Endothelial cell (in vitro differentiated cells): Measurements from ENCODE around the gene RAD23A. TPM values are rescaled to one million over a fixed set of nuclear protein-coding genes. Genes with fewer than 3 reads are reported as not detected.

ENCODE experiments used
- DNase-seq: peaks from one replicate; pipeline ENCODE4 v3.0.0; 2021; ENCODE audit warnings: low spot score
- H3K27ac Mint-ChIP-seq: one replicate; pipeline ENCODE4 v1.8.0; 2021; ENCODE audit warnings: mixed read lengths, inconsistent platforms; ENCODE audit not compliant: unreplicated experiment
- H3K27me3 Mint-ChIP-seq: one replicate; pipeline ENCODE4 v1.8.0; 2021; ENCODE audit warnings: mild to moderate bottlenecking, moderate library complexity, mixed read lengths, inconsistent platforms; ENCODE audit not compliant: unreplicated experiment
- H3K36me3 Mint-ChIP-seq: one replicate; pipeline ENCODE4 v1.8.0; 2021; ENCODE audit warnings: mild to moderate bottlenecking, low read depth, mixed read lengths, inconsistent platforms; ENCODE audit not compliant: unreplicated experiment
- H3K4me1 Mint-ChIP-seq: one replicate; pipeline ENCODE4 v1.8.0; 2021; ENCODE audit warnings: mild to moderate bottlenecking, mixed read lengths, inconsistent platforms; ENCODE audit not compliant: unreplicated experiment
- H3K4me3 Mint-ChIP-seq: one replicate; pipeline ENCODE4 v1.8.0; 2021; ENCODE audit warnings: mild to moderate bottlenecking, mixed read lengths, inconsistent platforms; ENCODE audit not compliant: unreplicated experiment
- H3K9me3 Mint-ChIP-seq: one replicate; pipeline ENCODE4 v1.8.0; 2021; ENCODE audit warnings: mixed read lengths, inconsistent platforms; ENCODE audit not compliant: unreplicated experiment
- CTCF ChIP-seq: fragments of 200-600 bp; sonication (generic); IDR thresholded peaks from one replicate; pipeline ENCODE4 v1.5.0; 2021; ENCODE audit warnings: antibody characterized with exemption; ENCODE audit not compliant: unreplicated experiment
- total RNA-seq: library from RNA; stranded (reverse); fragmentation: NEBNext Ultra II Directional; extraction: Animal tissue kit (Norgen Biotek cat#: 25700); gene quantifications from one replicate; pipeline ENCODE4 v1.2.1, GENCODE V29; 2021; ENCODE audit not compliant: unreplicated experiment

The RAD23A gene
- total RNA-seq, 1 donor from 2014 or later = 44.7 TPM

- DNase-seq = no peak
- H3K9me3 Mint-ChIP-seq = no peaks in the 10 kb centered on the region
- H3K4me3 Mint-ChIP-seq = peak overlapping the region; percentile 83
- H3K4me1 Mint-ChIP-seq = no peaks in the 10 kb centered on the region
- H3K27me3 Mint-ChIP-seq = peaks cover 11% of the 10 kb centered on the region
- peak overlapping the region; percentile 17 for H3K27ac Mint-ChIP-seq
- peaks cover 31% of the 10 kb centered on the region for H3K36me3 Mint-ChIP-seq
- TF ChIP-seq CTCF = no peak
Observed at GRCh38 chr19:12922959-12923358, 22.7 kb upstream of the RAD23A start.

- no peaks in the 10 kb centered on the region for H3K9me3 Mint-ChIP-seq
- no peak for DNase-seq
- no peak overlapping the region for H3K27ac Mint-ChIP-seq
- TF ChIP-seq CTCF = no peak
- H3K36me3 Mint-ChIP-seq = peaks cover 40% of the 10 kb centered on the region
- peaks cover 10% of the 10 kb centered on the region for H3K27me3 Mint-ChIP-seq
- H3K4me3 Mint-ChIP-seq = peak overlapping the region; percentile 56
- no peaks in the 10 kb centered on the region for H3K4me1 Mint-ChIP-seq
Observed at GRCh38 chr19:12924621-12925310, 20.9 kb upstream of the RAD23A start.

- Mint-ChIP-seq H3K9me3 (no peaks in the 10 kb centered on the region), H3K4me1 (peaks cover 11% of the 10 kb centered on the region), H3K27ac (no peak overlapping the region), H3K27me3 (peaks cover 12% of the 10 kb centered on the region), H3K4me3 (no peak overlapping the region), H3K36me3 (peaks cover 20% of the 10 kb centered on the region)
- DNase-seq = no peak
- TF ChIP-seq CTCF = no peak
Observed at GRCh38 chr19:12930002-12930645, 15.5 kb upstream of the RAD23A start.

GRCh38 chr19:12932392-12933286, 13.0 kb upstream of the RAD23A start:
- TF ChIP-seq CTCF = no peak
- Mint-ChIP-seq H3K4me3 (peak overlapping the region; percentile 98), H3K36me3 (peaks cover 9% of the 10 kb centered on the region), H3K27ac (peak overlapping the region; percentile 90), H3K27me3 (peaks cover 10% of the 10 kb centered on the region), H3K4me1 (peaks cover 17% of the 10 kb centered on the region), H3K9me3 (no peaks in the 10 kb centered on the region)
- no peak for DNase-seq
